Measurements from ENCODE around the gene CLCA4.
"Not testable (repeated sequence)": the region's sequence is repeated elsewhere in the genome, so short reads cannot be mapped to it uniquely, and the experiment has no call there.

The CLCA4 gene

DNA sequence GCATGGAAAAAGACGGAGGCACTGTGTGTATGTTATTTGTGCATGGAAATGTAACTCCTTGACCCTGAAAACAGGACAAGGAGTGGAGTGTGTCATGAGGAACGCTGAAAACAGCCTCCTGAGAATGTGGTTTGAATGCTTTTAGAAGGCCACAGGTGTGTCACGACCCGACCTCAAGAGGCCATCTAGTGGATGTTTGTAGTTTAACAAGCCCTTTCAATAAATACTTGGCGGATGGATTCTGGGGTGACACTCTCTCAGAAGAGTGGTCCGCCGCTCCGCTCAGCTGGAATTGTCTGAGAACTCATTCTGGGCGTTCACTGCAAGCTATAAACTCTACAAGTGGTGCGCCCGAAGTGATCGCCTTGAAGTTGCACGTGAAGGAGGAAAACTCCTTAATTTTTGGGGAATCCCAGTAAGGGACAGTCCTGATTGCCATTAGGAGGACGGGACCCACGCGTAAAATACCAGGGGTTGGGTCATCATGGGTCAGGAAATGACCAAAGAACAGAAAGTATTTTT, 44.7 kb upstream of the CLCA4 start:
- WGBS: 35% methylated on average over 13 of the region's 16 CpGs
- not testable (repeated sequence) for H3K4me2 ChIP-seq (ENCODE audit: low read length, poor library complexity, severe bottlenecking); H2BK15ac ChIP-seq (ENCODE audit: low read depth, poor library complexity, severe bottlenecking)

DNA sequence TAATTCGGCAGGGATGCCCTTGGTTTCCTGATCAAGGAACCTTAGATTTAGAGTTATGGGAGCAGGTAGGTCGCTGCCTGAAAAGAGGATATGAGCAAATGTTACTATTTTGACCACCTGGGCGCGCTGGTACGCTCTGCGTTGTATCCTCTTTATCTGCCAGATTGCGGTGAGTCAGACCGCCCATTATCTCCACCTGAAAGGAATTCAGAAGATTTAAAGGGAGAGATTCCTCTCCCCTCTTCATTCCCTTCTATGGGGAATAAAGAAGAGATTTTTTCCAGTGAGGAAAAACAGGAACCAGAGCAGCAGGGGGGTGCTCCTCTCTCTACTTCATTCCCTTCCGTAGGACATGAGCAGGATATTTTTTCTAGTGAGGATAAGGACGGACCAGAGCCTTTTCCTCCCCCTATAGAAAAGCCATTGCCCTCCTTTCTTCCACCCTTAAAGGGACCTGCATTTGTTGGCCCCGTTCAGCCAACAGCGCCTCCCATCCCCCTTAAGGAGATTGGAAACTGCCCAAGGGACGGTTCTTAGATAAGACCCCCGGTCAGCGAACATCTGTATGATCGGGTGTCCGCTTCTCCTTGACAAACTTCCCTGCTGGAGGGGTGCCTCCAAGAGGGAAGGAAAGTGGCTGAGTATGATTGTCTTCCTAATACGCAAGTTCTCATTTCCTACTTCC, 44.0 kb upstream of the CLCA4 start:
- H2AK5ac ChIP-seq (ENCODE audit: low read length, severe bottlenecking): no peak overlapping the region
- H4K91ac ChIP-seq (ENCODE audit: low read length): no peak overlapping the region
- no peak overlapping the region for H2BK120ac ChIP-seq (ENCODE audit: low read depth, low read length)
- no peak overlapping the region for H3K23ac ChIP-seq (ENCODE audit: low read length in 2 of 2)
- peak overlapping the region in 1 of 2 experiments; percentile 43 for H2BK12ac ChIP-seq (ENCODE audit: low read length in 2 of 2)
- H3K9me3 ChIP-seq (ENCODE audit: control insufficient read depth, low read length): no peaks in the 10 kb centered on the region
- peaks cover 3% of the 10 kb centered on the region for H3K4me1 ChIP-seq (ENCODE audit: control insufficient read depth, insufficient read depth, low read depth, low read length)
- no peak overlapping the region for H3K4me2 ChIP-seq (ENCODE audit: low read length, poor library complexity, severe bottlenecking)
- no peak overlapping the region for H3K4me3 ChIP-seq (ENCODE audit: insufficient read depth in 1 of 2, low read depth in 1 of 2, low read length in 2 of 2)
- H3K18ac ChIP-seq (ENCODE audit: low read depth in 1 of 2, low read length in 2 of 2): no peak overlapping the region
- H4K8ac ChIP-seq (ENCODE audit: low read length): no peak overlapping the region
- peaks cover 0 to 5% of the 10 kb centered on the region in 2 experiments for H3K27me3 ChIP-seq (ENCODE audit: control insufficient read depth in 1 of 2, insufficient read depth in 1 of 2, low read length in 2 of 2)
- no peak overlapping the region for H3K4ac ChIP-seq (ENCODE audit: low read depth in 1 of 2, low read length in 2 of 2)
- H2BK5ac ChIP-seq (ENCODE audit: low read depth, low read length, poor library complexity, severe bottlenecking): no peak overlapping the region
- no peak overlapping the region for H3K27ac ChIP-seq (ENCODE audit: low read length, poor library complexity, severe bottlenecking)
- 37% methylated on average over 17 of the region's 18 CpGs for WGBS
- H3K79me1 ChIP-seq (replicated peaks; ENCODE audit: low read length, poor library complexity, severe bottlenecking): no peaks in the 10 kb centered on the region
- no peaks in the 10 kb centered on the region for H3K36me3 ChIP-seq (ENCODE audit: control insufficient read depth in 1 of 2, insufficient read depth in 2 of 2, low read depth in 1 of 2, low read length in 2 of 2)
- no peak overlapping the region for H3K14ac ChIP-seq (ENCODE audit: low read length in 2 of 2)
- H2AFZ ChIP-seq (ENCODE audit: low read depth, low read length): peak overlapping the region; percentile 14
- DNase-seq: no peak
- H2BK15ac ChIP-seq (ENCODE audit: low read depth, poor library complexity, severe bottlenecking): no peak overlapping the region
- H3K9ac ChIP-seq (ENCODE audit: low read length): peak overlapping the region; percentile 28

More for the DNA sequence above, 44.7 kb upstream of the CLCA4 start:
- H3K14ac ChIP-seq (ENCODE audit: low read length in 2 of 2); H3K79me1 ChIP-seq (replicated peaks; ENCODE audit: low read length, poor library complexity, severe bottlenecking); H3K9me3 ChIP-seq (ENCODE audit: control insufficient read depth, low read length); H3K18ac ChIP-seq (ENCODE audit: low read depth in 1 of 2, low read length in 2 of 2); H2BK120ac ChIP-seq (ENCODE audit: low read depth, low read length); H3K4me3 ChIP-seq (ENCODE audit: insufficient read depth in 1 of 2, low read depth in 1 of 2, low read length in 2 of 2); H3K27ac ChIP-seq (ENCODE audit: low read length, poor library complexity, severe bottlenecking); H3K9ac ChIP-seq (ENCODE audit: low read length); H4K91ac ChIP-seq (ENCODE audit: low read length); H2BK5ac ChIP-seq (ENCODE audit: low read depth, low read length, poor library complexity, severe bottlenecking); H3K36me3 ChIP-seq (ENCODE audit: control insufficient read depth in 1 of 2, insufficient read depth in 2 of 2, low read depth in 1 of 2, low read length in 2 of 2); H3K4ac ChIP-seq (ENCODE audit: low read depth in 1 of 2, low read length in 2 of 2); H4K8ac ChIP-seq (ENCODE audit: low read length); H2BK12ac ChIP-seq (ENCODE audit: low read length in 2 of 2); H3K23ac ChIP-seq (ENCODE audit: low read length in 2 of 2); H3K4me1 ChIP-seq (ENCODE audit: control insufficient read depth, insufficient read depth, low read depth, low read length); H3K27me3 ChIP-seq (ENCODE audit: control insufficient read depth in 1 of 2, insufficient read depth in 1 of 2, low read length in 2 of 2); H2AK5ac ChIP-seq (ENCODE audit: low read length, severe bottlenecking): not testable (repeated sequence)
- DNase-seq: peak; percentile 35
- H2AFZ ChIP-seq (ENCODE audit: low read depth, low read length): peak overlapping the region; percentile 57

DNA sequence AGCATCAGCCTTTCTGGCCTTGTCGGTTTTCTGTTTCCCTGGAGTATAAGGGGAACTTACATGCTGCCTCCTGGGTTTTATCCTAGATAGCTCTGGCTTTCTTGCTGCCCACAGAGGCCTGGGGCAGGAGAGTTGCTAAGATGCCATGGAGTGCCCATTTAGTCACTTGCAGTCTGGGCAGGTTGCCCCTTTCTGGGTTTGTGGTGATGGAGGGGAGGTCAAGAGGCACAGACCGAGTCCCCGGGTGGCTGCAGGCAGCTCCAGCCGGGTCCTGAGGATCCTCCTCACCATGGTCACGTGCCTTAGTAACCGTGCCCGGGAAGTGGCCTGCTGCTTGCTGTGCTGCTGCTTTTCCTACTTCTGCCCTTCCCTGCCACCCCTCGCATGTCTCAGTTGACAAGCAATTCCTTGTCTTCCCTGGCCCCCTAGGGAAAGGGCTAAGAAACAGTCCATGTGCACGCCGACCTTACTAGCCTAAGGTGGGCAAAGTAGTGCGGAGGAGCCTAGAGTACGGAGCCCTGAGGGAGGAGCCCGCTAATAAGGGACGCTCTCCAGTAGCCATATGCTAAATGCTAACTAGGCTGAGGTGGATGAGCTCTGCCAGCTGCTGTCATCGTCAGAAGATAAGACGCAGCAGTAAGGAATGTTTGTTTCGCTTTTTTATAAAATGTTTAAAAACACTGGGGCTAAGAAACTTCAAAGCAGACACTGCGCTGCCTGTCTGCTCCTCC, 43.3 kb upstream of the CLCA4 start:
- Histone ChIP-seq H3K9ac (ENCODE audit: low read length) (peak overlapping the region; percentile 28), H3K4me2 (ENCODE audit: low read length, poor library complexity, severe bottlenecking) (no peak overlapping the region), H2BK15ac (ENCODE audit: low read depth, poor library complexity, severe bottlenecking) (no peak overlapping the region), H3K79me1 (replicated peaks; ENCODE audit: low read length, poor library complexity, severe bottlenecking) (no peaks in the 10 kb centered on the region), H2BK5ac (ENCODE audit: low read depth, low read length, poor library complexity, severe bottlenecking) (no peak overlapping the region), H2AK5ac (ENCODE audit: low read length, severe bottlenecking) (no peak overlapping the region), H2BK120ac (ENCODE audit: low read depth, low read length) (no peak overlapping the region), H2AFZ (ENCODE audit: low read depth, low read length) (peak overlapping the region; percentile 14), H3K27ac (ENCODE audit: low read length, poor library complexity, severe bottlenecking) (no peak overlapping the region), H3K18ac (ENCODE audit: low read depth in 1 of 2, low read length in 2 of 2) (peak overlapping the region; percentile 1 to 3), H2BK12ac (ENCODE audit: low read length in 2 of 2) (no peak overlapping the region), H4K91ac (ENCODE audit: low read length) (no peak overlapping the region), H3K23ac (ENCODE audit: low read length in 2 of 2) (no peak overlapping the region), H3K36me3 (ENCODE audit: control insufficient read depth in 1 of 2, insufficient read depth in 2 of 2, low read depth in 1 of 2, low read length in 2 of 2) (no peaks in the 10 kb centered on the region), H3K9me3 (ENCODE audit: control insufficient read depth, low read length) (no peaks in the 10 kb centered on the region), H3K4me1 (ENCODE audit: control insufficient read depth, insufficient read depth, low read depth, low read length) (peaks cover 3% of the 10 kb centered on the region), H3K4me3 (ENCODE audit: insufficient read depth in 1 of 2, low read depth in 1 of 2, low read length in 2 of 2) (no peak overlapping the region), H3K14ac (ENCODE audit: low read length in 2 of 2) (no peak overlapping the region), H3K4ac (ENCODE audit: low read depth in 1 of 2, low read length in 2 of 2) (no peak overlapping the region), H3K27me3 (ENCODE audit: control insufficient read depth in 1 of 2, insufficient read depth in 1 of 2, low read length in 2 of 2) (peaks cover 0 to 5% of the 10 kb centered on the region in 2 experiments), H4K8ac (ENCODE audit: low read length) (no peak overlapping the region)
- WGBS: 57% methylated on average over 18 of the region's 18 CpGs
- DNase-seq: no peak

DNA sequence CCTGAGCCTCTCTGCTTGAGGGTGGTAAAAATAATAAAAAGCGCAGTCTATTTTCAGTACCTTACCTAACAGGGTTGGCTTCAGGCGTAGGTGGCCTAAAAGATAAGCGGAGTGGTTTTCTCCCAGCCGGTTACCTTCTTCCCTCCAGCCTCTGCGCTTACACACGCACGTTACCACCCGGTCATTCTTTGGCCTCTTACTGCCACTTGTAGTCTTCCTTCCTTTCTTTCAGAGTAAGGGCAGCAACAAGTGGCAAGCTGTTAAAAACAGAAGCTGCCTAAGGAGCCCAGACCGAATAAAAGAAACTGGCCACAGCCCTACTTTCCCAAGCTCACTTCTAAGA, 42.8 kb upstream of the CLCA4 start:
- WGBS: 89% methylated on average over 9 of the region's 9 CpGs
- Histone ChIP-seq H4K91ac (ENCODE audit: low read length) (no peak overlapping the region), H2BK5ac (ENCODE audit: low read depth, low read length, poor library complexity, severe bottlenecking) (no peak overlapping the region), H2AK5ac (ENCODE audit: low read length, severe bottlenecking) (no peak overlapping the region), H2BK120ac (ENCODE audit: low read depth, low read length) (no peak overlapping the region), H3K36me3 (ENCODE audit: control insufficient read depth in 1 of 2, insufficient read depth in 2 of 2, low read depth in 1 of 2, low read length in 2 of 2) (no peaks in the 10 kb centered on the region), H4K8ac (ENCODE audit: low read length) (no peak overlapping the region), H3K4me1 (ENCODE audit: control insufficient read depth, insufficient read depth, low read depth, low read length) (peaks cover 3% of the 10 kb centered on the region), H2BK12ac (ENCODE audit: low read length in 2 of 2) (no peak overlapping the region), H3K18ac (ENCODE audit: low read depth in 1 of 2, low read length in 2 of 2) (no peak overlapping the region), H3K27ac (ENCODE audit: low read length, poor library complexity, severe bottlenecking) (no peak overlapping the region), H3K4ac (ENCODE audit: low read depth in 1 of 2, low read length in 2 of 2) (no peak overlapping the region), H3K23ac (ENCODE audit: low read length in 2 of 2) (no peak overlapping the region), H2BK15ac (ENCODE audit: low read depth, poor library complexity, severe bottlenecking) (no peak overlapping the region), H2AFZ (ENCODE audit: low read depth, low read length) (no peak overlapping the region), H3K9me3 (ENCODE audit: control insufficient read depth, low read length) (no peaks in the 10 kb centered on the region), H3K4me3 (ENCODE audit: insufficient read depth in 1 of 2, low read depth in 1 of 2, low read length in 2 of 2) (no peak overlapping the region), H3K27me3 (ENCODE audit: control insufficient read depth in 1 of 2, insufficient read depth in 1 of 2, low read length in 2 of 2) (peaks cover 0 to 5% of the 10 kb centered on the region in 2 experiments), H3K4me2 (ENCODE audit: low read length, poor library complexity, severe bottlenecking) (no peak overlapping the region), H3K9ac (ENCODE audit: low read length) (peak overlapping the region; percentile 28), H3K79me1 (replicated peaks; ENCODE audit: low read length, poor library complexity, severe bottlenecking) (no peaks in the 10 kb centered on the region), H3K14ac (ENCODE audit: low read length in 2 of 2) (no peak overlapping the region)
- no peak for DNase-seq
